ENCODE results near the gene CLASRP.
"Not testable (repeated sequence)": the region's sequence is repeated elsewhere in the genome, so short reads cannot be mapped to it uniquely, and the experiment has no call there.

Gene CLASRP

GRCh38 chr19:45038931-45039893 lies at the start of gene CLASRP:
TSS of gene CLASRP (plus strand) at chr19:45039045. CDS start at chr19:45040213, 1,168 bp downstream.
- peak; percentile 74 to 83 for DNase-seq (ENCODE audit: low read depth in 1 of 2, low spot score in 1 of 2)

GRCh38 chr19:44990459-44990858 lies 48.4 kb upstream of the CLASRP start:
- no peak for DNase-seq (ENCODE audit: low read depth in 1 of 2, low spot score in 1 of 2)

GRCh38 chr19:44990966-44991365 lies 47.9 kb upstream of the CLASRP start:
- DNase-seq (ENCODE audit: low read depth in 1 of 2, low spot score in 1 of 2): no peak

GRCh38 chr19:44992336-44993163 lies 46.3 kb upstream of the CLASRP start:
- no peak for DNase-seq (ENCODE audit: low read depth in 1 of 2, low spot score in 1 of 2)

GRCh38 chr19:44993526-44993925 lies 45.3 kb upstream of the CLASRP start:
- DNase-seq (ENCODE audit: low read depth in 1 of 2, low spot score in 1 of 2): no peak

GRCh38 chr19:44993926-44994537 lies 44.8 kb upstream of the CLASRP start:
- DNase-seq (ENCODE audit: low read depth in 1 of 2, low spot score in 1 of 2): no peak

GRCh38 chr19:44998025-44998424 lies 40.8 kb upstream of the CLASRP start:
- no peak for DNase-seq (ENCODE audit: low read depth in 1 of 2, low spot score in 1 of 2)

- DNase-seq (ENCODE audit: low read depth in 1 of 2, low spot score in 1 of 2): not testable (repeated sequence)
Observed at GRCh38 chr19:44999131-44999925, 39.5 kb upstream of the CLASRP start.

GRCh38 chr19:45000665-45001064 lies 38.2 kb upstream of the CLASRP start:
- DNase-seq (ENCODE audit: low read depth in 1 of 2, low spot score in 1 of 2): not testable (repeated sequence)

- DNase-seq (ENCODE audit: low read depth in 1 of 2, low spot score in 1 of 2): peak; percentile 88 to 97
Observed at GRCh38 chr19:45001087-45001739, 37.6 kb upstream of the CLASRP start, which contains the start of gene RELB. TSS of gene RELB (plus strand) at chr19:45001464. CDS start at chr19:45001580, 116 bp downstream.

- no peak for DNase-seq (ENCODE audit: low read depth in 1 of 2, low spot score in 1 of 2)
Observed at GRCh38 chr19:45003485-45003884, 35.4 kb upstream of the CLASRP start.

- no peak for DNase-seq (ENCODE audit: low read depth in 1 of 2, low spot score in 1 of 2)
Observed at GRCh38 chr19:45005787-45006186, 33.1 kb upstream of the CLASRP start.

GRCh38 chr19:45008552-45008951 lies 30.3 kb upstream of the CLASRP start:
- no peak for DNase-seq (ENCODE audit: low read depth in 1 of 2, low spot score in 1 of 2)

GRCh38 chr19:45009625-45010255 lies 29.1 kb upstream of the CLASRP start:
- DNase-seq (ENCODE audit: low read depth in 1 of 2, low spot score in 1 of 2): no peak

- DNase-seq (ENCODE audit: low read depth in 1 of 2, low spot score in 1 of 2): no peak
Observed at GRCh38 chr19:45010306-45010705, 28.5 kb upstream of the CLASRP start.

- DNase-seq (ENCODE audit: low read depth in 1 of 2, low spot score in 1 of 2): no peak
Observed at GRCh38 chr19:45011959-45012358, 26.9 kb upstream of the CLASRP start.

- peak; percentile 43 to 67 for DNase-seq (ENCODE audit: low read depth in 1 of 2, low spot score in 1 of 2)
Observed at GRCh38 chr19:45016388-45017314, 22.2 kb upstream of the CLASRP start.

- DNase-seq (ENCODE audit: low read depth in 1 of 2, low spot score in 1 of 2): no peak
Observed at GRCh38 chr19:45019187-45019586, 19.7 kb upstream of the CLASRP start.

Measured in activated T-helper 1 cell treated with anti-CD3 and anti-CD28 coated beads, Interleukin-2, amount 50 U/mL, for 16 hours (primary cell).